PC-3 (cell line): ENCODE data around the gene KIAA1217. TPM values are rescaled to one million over a fixed set of nuclear protein-coding genes. Genes with fewer than 3 reads are reported as not detected.

Experiments
- ATAC-seq: fragments of 200-7000 bp; cut with Tn5 transposase; 2 replicates; pipeline ENCODE4 v1.9.1; 2020; ENCODE audit warnings: mild to moderate bottlenecking, moderate library complexity
- BruUV-seq: library from RNA; stranded (reverse); fragments of 400-500 nt; replicated peaks from 2 replicates; lab custom pipeline; 2021; lab: Mats Ljungman, UMichigan
- CTCF ChIA-PET: fragments of 300-600 bp; sonication (Branson Sonifier 250); formaldehyde crosslinking; loops from one replicate; lab custom pipeline; 2022; ENCODE audit warnings: antibody characterized with exemption; lab: Charles Lee
- POLR2A ChIA-PET: fragments of 300-600 bp; sonication (Branson Sonifier 250); formaldehyde crosslinking; loops from one replicate; lab custom pipeline; 2022; ENCODE audit warnings: antibody characterized with exemption; ENCODE audit not compliant: unreplicated experiment; lab: Charles Lee
- DNase-seq: peaks from one replicate; pipeline ENCODE4 v3.0.0-alpha.2; 2015
- H2AFZ ChIP-seq: fragments of 300-600 bp; sonication (generic); 2 replicates; pipeline ENCODE4 v1.6.0; 2016; ENCODE audit warnings: antibody characterized with exemption, low read length
- H3F3A ChIP-seq: fragments of 300-600 bp; sonication (generic); one replicate; pipeline ENCODE4 v1.6.0; 2017; ENCODE audit warnings: antibody characterized with exemption, low read length, control low read depth, mild to moderate bottlenecking; ENCODE audit not compliant: unreplicated experiment
- H3K27ac ChIP-seq: fragments of 300-600 bp; sonication (generic); 2 replicates; pipeline ENCODE4 v1.5.1; 2016; ENCODE audit warnings: mild to moderate bottlenecking, low read length
- H3K27me3 ChIP-seq: fragments of 300-600 bp; sonication (generic); 2 replicates; pipeline ENCODE4 v1.6.1; 2016; ENCODE audit warnings: low read length, mixed read lengths
- H3K36me3 ChIP-seq: fragments of 300-600 bp; sonication (generic); 2 replicates; pipeline ENCODE4 v1.6.1; 2016; ENCODE audit warnings: low read depth, mixed run types, low read length, mixed read lengths
- H3K4me1 ChIP-seq: fragments of 300-600 bp; sonication (generic); 2 replicates; pipeline ENCODE4 v1.5.1; 2016; ENCODE audit warnings: low read length; ENCODE audit not compliant: insufficient read depth
- H3K4me2 ChIP-seq: fragments of 300-600 bp; sonication (generic); 2 replicates; pipeline ENCODE4 v1.6.0; 2016; ENCODE audit warnings: low read length
- H3K4me3 ChIP-seq: fragments of 300-600 bp; sonication (generic); 2 replicates; pipeline ENCODE4 v1.5.1; 2016; ENCODE audit warnings: mild to moderate bottlenecking, low read length, mixed read lengths
- H3K79me2 ChIP-seq: fragments of 300-600 bp; sonication (generic); 2 replicates; pipeline ENCODE4 v1.6.1; 2017; ENCODE audit warnings: low read length, mixed read lengths
- H3K9ac ChIP-seq: fragments of 300-600 bp; sonication (generic); 2 replicates; pipeline ENCODE4 v1.6.0; 2016; ENCODE audit warnings: mild to moderate bottlenecking, low read length
- H3K9me2 ChIP-seq: fragments of 300-600 bp; sonication (generic); replicated peaks from 2 replicates; pipeline ENCODE4 v1.6.1; 2016; ENCODE audit warnings: mixed run types, low read length, mixed read lengths
- H3K9me3 ChIP-seq: fragments of 300-600 bp; sonication (generic); 2 replicates; pipeline ENCODE4 v1.6.1; 2016; ENCODE audit warnings: low read length, mixed read lengths
- H4K20me1 ChIP-seq: fragments of 300-600 bp; sonication (generic); 2 replicates; pipeline ENCODE4 v1.6.1; 2016; ENCODE audit warnings: low read length, mixed read lengths
- CTCF ChIP-seq: fragments of 300-600 bp; sonication (generic); conservative IDR thresholded peaks from 2 replicates; pipeline ENCODE4 v1.5.1; 2017; ENCODE audit warnings: antibody characterized with exemption, low read depth, mild to moderate bottlenecking, low read length
- EZH2 ChIP-seq: fragments of 300-600 bp; sonication (generic); IDR thresholded peaks from one replicate; pipeline ENCODE4 v1.6.1; 2017; ENCODE audit warnings: antibody characterized with exemption, mild to moderate bottlenecking, low read length; ENCODE audit not compliant: unreplicated experiment
- EZH2phosphoT487 ChIP-seq: fragments of 300-600 bp; sonication (generic); IDR thresholded peaks from 2 replicates; pipeline ENCODE4 v1.6.1; 2018; ENCODE audit warnings: mild to moderate bottlenecking, antibody characterized with exemption, low read length, borderline replicate concordance
- intact Hi-C: fragments of 100-400 bp; cut with micrococcal nuclease; formaldehyde crosslinking; loops from 2 replicates; pipeline ENCODE4 v1.9.0; 2023
- total RNA-seq: library from RNA; depleted of rRNA; stranded (reverse); fragments of >200 nt; gene quantifications from 2 replicates; pipeline ENCODE4 v1.2.3, GENCODE V29; 2014

The KIAA1217 gene
- total RNA-seq, 1 experiment from 2014 or later = 16.0 TPM

DNA sequence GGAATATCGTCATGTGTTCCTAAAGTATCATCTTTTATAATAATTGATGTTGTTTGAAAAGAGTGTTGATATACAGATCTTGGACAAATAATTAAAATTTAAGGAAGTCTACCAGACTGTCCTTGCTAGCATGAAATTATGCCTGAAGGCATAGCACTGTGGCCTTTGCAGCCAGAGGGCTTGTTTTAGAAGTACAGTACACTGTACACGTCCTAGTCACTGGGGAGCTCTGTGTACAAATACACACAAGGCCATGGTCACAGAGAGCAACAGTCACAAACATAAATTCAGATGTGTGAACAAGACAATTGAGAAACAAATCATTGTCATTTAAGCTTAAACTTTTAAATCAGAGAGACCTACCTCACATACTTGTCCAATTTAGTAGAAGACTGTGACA lies 133.0 kb downstream of the KIAA1217 start:
- DNase-seq = no peak
- no peak overlapping the region for H3K9ac ChIP-seq

DNA sequence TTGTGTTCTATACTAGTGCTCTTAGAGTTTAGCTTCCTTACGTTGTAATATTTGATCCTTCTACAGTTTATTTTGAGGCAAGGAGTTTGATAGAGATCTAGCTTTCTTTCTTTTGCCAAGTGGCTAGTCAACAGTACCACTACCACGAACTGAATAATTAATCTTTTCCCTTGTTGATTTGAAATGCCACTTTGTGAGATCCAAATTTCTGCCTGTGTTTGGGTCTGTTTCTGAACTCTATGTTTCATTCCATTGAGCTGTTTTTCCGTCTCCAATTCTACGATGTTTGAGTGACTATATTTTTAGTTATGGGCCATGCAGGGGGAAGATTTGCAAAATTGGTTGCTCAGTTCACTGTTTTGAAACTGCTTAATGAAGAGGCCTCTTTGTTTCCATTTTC lies 134.7 kb downstream of the KIAA1217 start:
- POLR2A ChIA-PET = interaction anchor here (0.5 to 0.6 kb wide), 2 partner anchors 132 to 160 kb away, joined by 3 to 5 read pairs; no protein-coding TSS in a partner anchor
- peaks cover 2% of the 10 kb centered on the region for H3F3A ChIP-seq
- no peak for TF ChIP-seq CTCF
- TF ChIP-seq EZH2 = no peak
- TF ChIP-seq EZH2phosphoT487 = no peak
- intact Hi-C loops = loop anchor here (2.0 to 5.0 kb wide), 2 partner anchors 46 to 135 kb away; partner anchors contain the start of gene KIAA1217
- DNase-seq (peak; percentile 7), ATAC-seq (peak; percentile 39; the same call in 1 of the 2 replicates)
- H3K9ac ChIP-seq = peak overlapping the region; percentile 80
- no peaks in the 10 kb centered on the region for H3K27me3 ChIP-seq
- no peaks in the 10 kb centered on the region for H3K36me3 ChIP-seq
- no peaks in the 10 kb centered on the region for H4K20me1 ChIP-seq
- H3K79me2 ChIP-seq = no peaks in the 10 kb centered on the region
- peak overlapping the region; percentile 59 for H3K4me3 ChIP-seq
- peak overlapping the region; percentile 31 for H2AFZ ChIP-seq
- peaks cover 32% of the 10 kb centered on the region for H3K4me1 ChIP-seq
- H3K9me3 ChIP-seq = no peaks in the 10 kb centered on the region
- BruUV-seq = TSS peak; percentile 92
- H3K27ac ChIP-seq = peak overlapping the region; percentile 92
- H3K4me2 ChIP-seq = peak overlapping the region; percentile 79
- CTCF ChIA-PET = no interaction called here
- H3K9me2 ChIP-seq = no peaks in the 10 kb centered on the region

More for the DNA sequence above, 133.0 kb downstream of the KIAA1217 start:
- intact Hi-C loops = loop anchor here (5.0 kb wide), 1 partner anchor 45 kb away; no protein-coding TSS in a partner anchor
- no peak for ATAC-seq
- Histone ChIP-seq H3K9me3 (no peaks in the 10 kb centered on the region), H3K79me2 (no peaks in the 10 kb centered on the region), H3K36me3 (no peaks in the 10 kb centered on the region), H3K4me2 (no peak overlapping the region), H3F3A (no peaks in the 10 kb centered on the region), H3K4me1 (peaks cover 26% of the 10 kb centered on the region), H3K27me3 (no peaks in the 10 kb centered on the region), H2AFZ (no peak overlapping the region), H3K9me2 (no peaks in the 10 kb centered on the region), H3K4me3 (no peak overlapping the region), H3K27ac (no peak overlapping the region), H4K20me1 (no peaks in the 10 kb centered on the region)
- no TSS peak for BruUV-seq
- no peak for TF ChIP-seq EZH2
- TF ChIP-seq EZH2phosphoT487 = no peak
- no peak for TF ChIP-seq CTCF
- CTCF ChIA-PET = no interaction called here
- POLR2A ChIA-PET = no interaction called here

- H3K9me3 ChIP-seq = no peaks in the 10 kb centered on the region
- H3F3A ChIP-seq = peaks cover 3% of the 10 kb centered on the region
- TF ChIP-seq EZH2phosphoT487 (no peak), EZH2 (no peak), CTCF (no peak)
- H3K4me2 ChIP-seq = peak overlapping the region; percentile 79
- no peaks in the 10 kb centered on the region for H4K20me1 ChIP-seq
- H3K9ac ChIP-seq = peak overlapping the region; percentile 80
- peak overlapping the region; percentile 92 for H3K27ac ChIP-seq
- no peaks in the 10 kb centered on the region for H3K27me3 ChIP-seq
- H3K79me2 ChIP-seq = no peaks in the 10 kb centered on the region
- peak overlapping the region; percentile 31; the same call in 1 of the 2 replicates for H2AFZ ChIP-seq
- ATAC-seq (peak; percentile 93), DNase-seq (peak; percentile 94)
- no peaks in the 10 kb centered on the region for H3K36me3 ChIP-seq
- BruUV-seq = no TSS peak
- intact Hi-C loops = loop anchor here (2.0 to 5.0 kb wide), 2 partner anchors 47 to 135 kb away; partner anchors contain the start of gene KIAA1217
- CTCF ChIA-PET = no interaction called here
- peaks cover 38% of the 10 kb centered on the region for H3K4me1 ChIP-seq
- no peaks in the 10 kb centered on the region for H3K9me2 ChIP-seq
- H3K4me3 ChIP-seq = peak overlapping the region; percentile 59; the same call in 1 of the 2 replicates
- POLR2A ChIA-PET = interaction anchor here (0.6 kb wide), 1 partner anchor 160 kb away, joined by 5 read pairs; no protein-coding TSS in a partner anchor
These were observed 135.3 kb downstream of the KIAA1217 start for GRCh38 chr10:24344279-24344678.
